Stomach (tissue), 4 donors: ENCODE measurements around the gene FAM227B.

Experiments used
- POLR2A ChIP-seq, 4 donors: fragments of 450-650 bp; IDR thresholded peaks; one replicate each; pipeline ENCODE4 v1.6.1; 2016; ENCODE audit warnings: antibody characterized with exemption in 4 of 4, control low read depth in 2 of 4, mild to moderate bottlenecking in 1 of 4, moderate library complexity in 1 of 4
- POLR2AphosphoS5 ChIP-seq, 3 donors: sonication (generic); formaldehyde crosslinking; IDR thresholded peaks; one replicate each; pipeline ENCODE4 v1.6.1; 2016; ENCODE audit warnings: antibody characterized with exemption in 3 of 3

DNA sequence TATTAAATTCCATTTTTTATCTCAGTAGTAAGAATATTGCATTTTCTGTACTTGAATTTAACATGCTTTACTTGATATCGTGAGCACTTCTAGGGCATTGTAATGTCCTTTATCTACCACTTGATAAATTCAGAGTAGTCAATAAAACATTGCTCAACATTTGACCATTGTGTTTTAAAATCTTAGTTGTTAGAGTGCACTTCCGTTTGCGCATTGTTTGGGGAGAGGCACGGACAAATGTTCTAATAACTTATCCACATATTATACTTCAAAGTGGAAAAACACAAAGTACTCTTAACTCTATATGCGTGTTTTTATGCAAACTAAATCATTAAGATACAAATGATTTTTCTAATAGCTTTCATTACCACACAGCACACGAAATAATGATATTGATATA, 419 bp downstream of the FAM227B start:
- no peak for TF ChIP-seq POLR2A (IDR thresholded peaks at IDR 0.05)
- no peak for TF ChIP-seq POLR2AphosphoS5 (IDR thresholded peaks at IDR 0.05)
